ENCODE results near the gene BEST2.

The BEST2 gene

GRCh38 chr19:12801466-12802266 lies 50.1 kb downstream of the BEST2 start, which contains the start of the genes PRDX2 and THSD8:
Gene PRDX2, minus strand, starts transcription at chr19:12801800. Its CDS starts 539 bp downstream, at chr19:12801261.
Gene THSD8, plus strand, starts transcription at chr19:12802069. Its CDS starts 3 bp downstream, at chr19:12802072.
- peak within 1 kb of the TSS; percentile 86 to 93 for H3K4me3 ChIP-seq (replicated peaks in 1 of 2; ENCODE audit: low read depth in 2 of 2, low read length in 2 of 2)
- TF ChIP-seq CTCF (IDR thresholded peaks at IDR 0.05; ENCODE audit: low read depth, low read length) = no peak
- peak; percentile 67 to 85 for DNase-seq (ENCODE audit: low read depth in 2 of 2)

GRCh38 chr19:12802267-12803106 lies 50.9 kb downstream of the BEST2 start:
- peak in 1 of 2 donors; percentile 20 for DNase-seq (ENCODE audit: low read depth in 2 of 2)
- no peak for TF ChIP-seq CTCF (IDR thresholded peaks at IDR 0.05; ENCODE audit: low read depth, low read length)

GRCh38 chr19:12804051-12804450 lies 52.5 kb downstream of the BEST2 start:
- H3K4me3 ChIP-seq (replicated peaks in 1 of 2; ENCODE audit: low read depth in 2 of 2, low read length in 2 of 2) = no peak overlapping the region
- DNase-seq (ENCODE audit: low read depth in 2 of 2) = no peak
- no peak for TF ChIP-seq CTCF (IDR thresholded peaks at IDR 0.05; ENCODE audit: low read depth, low read length)

More at GRCh38 chr19:12802267-12803106, 50.9 kb downstream of the BEST2 start:
- H3K4me3 ChIP-seq (replicated peaks in 1 of 2; ENCODE audit: low read depth in 2 of 2, low read length in 2 of 2) = peak overlapping the region; percentile 86 to 93

- peak within 1 kb of the TSS; percentile 83 for H3K4me3 ChIP-seq (replicated peaks in 1 of 2; ENCODE audit: low read depth in 2 of 2, low read length in 2 of 2)
- peak; percentile 92 to 95 for DNase-seq (ENCODE audit: low read depth in 2 of 2)
- no peak for TF ChIP-seq CTCF (IDR thresholded peaks at IDR 0.05; ENCODE audit: low read depth, low read length)
These were observed 54.9 kb downstream of the BEST2 start, which contains the start of gene RNASEH2A for GRCh38 chr19:12806242-12807081. Gene RNASEH2A, plus strand, starts transcription at chr19:12806584. Its CDS starts 90 bp downstream, at chr19:12806674.

Measured in cardiac fibroblast (primary cell).